HepG2 (cell line): Measurements from ENCODE around the gene HSF2BP. TPM values are rescaled to one million over a fixed set of nuclear protein-coding genes. Genes with fewer than 3 reads are reported as not detected.

Experiments used
- GZF1 ChIP-seq: sonication (generic); formaldehyde crosslinking; IDR thresholded peaks from 2 replicates; pipeline ENCODE4 v1.5.1; 2020; ENCODE audit warnings: mild to moderate bottlenecking, missing genetic modification reagents
- HOXA9 ChIP-seq: sonication (generic); formaldehyde crosslinking; IDR thresholded peaks from 2 replicates; pipeline ENCODE4 v1.8.1; 2022; ENCODE audit warnings: missing genetic modification reagents, mild to moderate bottlenecking, moderate library complexity, borderline replicate concordance
- PATZ1 ChIP-seq: sonication (generic); formaldehyde crosslinking; IDR thresholded peaks from 2 replicates; pipeline ENCODE4 v1.4.0; 2020; ENCODE audit warnings: missing genetic modification reagents
- RAD21 ChIP-seq: fragments of 450-650 bp; formaldehyde crosslinking; IDR thresholded peaks from 2 replicates; pipeline ENCODE4 v1.5.0; 2020; ENCODE audit warnings: mild to moderate bottlenecking
- SOX13 ChIP-seq, 3 experiments: fragments of 450-650 bp in 1 of 3; sonication (generic) in 1 of 3; formaldehyde crosslinking in 1 of 3; IDR thresholded peaks in 2 of 3; conservative IDR thresholded peaks in 1 of 3; 2 replicates each; pipeline versions ENCODE4 v1.5.0 to v1.6.1; 2016 to 2020; ENCODE audit warnings: antibody characterized with exemption in 1 of 3, mild to moderate bottlenecking in 1 of 3, missing compliant biosample characterization in 1 of 3, missing genetic modification reagents in 1 of 3, moderate library complexity in 1 of 3
- SRSF4 ChIP-seq: fragments of 200-400 bp; formaldehyde crosslinking; IDR thresholded peaks from one replicate; pipeline ENCODE4 v1.6.1; 2018; ENCODE audit warnings: mild to moderate bottlenecking, low read depth, low read length, moderate library complexity; ENCODE audit not compliant: poor library complexity, severe bottlenecking
- SRSF9 ChIP-seq: fragments of 200-400 bp; formaldehyde crosslinking; IDR thresholded peaks from 2 replicates; pipeline ENCODE4 v1.6.1; 2018; ENCODE audit warnings: borderline replicate concordance, mild to moderate bottlenecking, low read depth, low read length; ENCODE audit not compliant: insufficient read depth, poor library complexity, severe bottlenecking
- TOPORS ChIP-seq: sonication (generic); formaldehyde crosslinking; IDR thresholded peaks from 2 replicates; pipeline ENCODE4 v1.8.0; 2023; ENCODE audit warnings: mild to moderate bottlenecking, missing genetic modification reagents
- ZNF296 ChIP-seq: sonication (generic); formaldehyde crosslinking; conservative IDR thresholded peaks from 2 replicates; pipeline ENCODE4 v1.5.0; 2020; ENCODE audit warnings: mild to moderate bottlenecking, missing genetic modification reagents
- ZNF367 ChIP-seq: sonication (generic); formaldehyde crosslinking; IDR thresholded peaks from 2 replicates; pipeline ENCODE4 v1.4.0; 2020; ENCODE audit warnings: missing genetic modification reagents, borderline replicate concordance
- ZNF512B ChIP-seq: sonication (generic); formaldehyde crosslinking; IDR thresholded peaks from 2 replicates; pipeline ENCODE4 v1.5.1; 2020; ENCODE audit warnings: missing genetic modification reagents, mild to moderate bottlenecking, borderline replicate concordance
- ZNF564 ChIP-seq: sonication (generic); formaldehyde crosslinking; IDR thresholded peaks from 2 replicates; pipeline ENCODE4 v1.8.1; 2023; ENCODE audit warnings: mild to moderate bottlenecking, missing genetic modification reagents
- ZNF609 ChIP-seq: sonication (generic); formaldehyde crosslinking; IDR thresholded peaks from 2 replicates; pipeline ENCODE4 v1.4.0; 2020; ENCODE audit warnings: mild to moderate bottlenecking, missing genetic modification reagents, borderline replicate concordance
- ZNF691 ChIP-seq: sonication (generic); formaldehyde crosslinking; IDR thresholded peaks from 2 replicates; pipeline ENCODE4 v1.4.0; 2020; ENCODE audit warnings: missing genetic modification reagents, low read depth, mild to moderate bottlenecking, borderline replicate concordance
- ZNF788 ChIP-seq: sonication (generic); formaldehyde crosslinking; IDR thresholded peaks from 2 replicates; pipeline ENCODE4 v1.5.0; 2020; ENCODE audit warnings: mild to moderate bottlenecking, missing genetic modification reagents, borderline replicate concordance
- polyA plus RNA-seq, 8 experiments: library from polyadenylated mRNA; depleted of rRNA in 3 of 8; stranded (reverse) in 7 of 8; unstranded in 1 of 8; fragments of >200 nt; fragmentation: Illumina TruSeq in 4 of 8; extraction: Trizol in 4 of 8; gene quantifications; 2 replicates each; pipeline versions ENCODE4 v1.2.1 to v1.2.3, GENCODE V29; 2011 to 2016; ENCODE audit warnings: low read depth in 4 of 8, missing spikeins in 1 of 8, mixed read lengths in 1 of 8; ENCODE audit not compliant: insufficient read depth in 1 of 8
- total RNA-seq, 5 experiments: library from RNA; depleted of rRNA; stranded (reverse); fragments of >200 nt; fragmentation: Illumina TruSeq; extraction: Trizol; gene quantifications; 2 replicates each; pipeline ENCODE4 v1.2.3, GENCODE V29; 2016; ENCODE audit warnings: low read depth in 1 of 5

Gene HSF2BP
- total and polyA plus RNA-seq, 2 of the 13 experiments (the other 11 are each of a cell fraction or from before 2014, with no cell fraction given) = 0.67 to 2.2 TPM

GRCh38 chr21:43659136-43660000, at the start of gene HSF2BP, which contains the start of gene RRP1B (continued):
- TF ChIP-seq HOXA9 = no peak; the same call in 1 of the 2 replicates
- no peak; the same call in 1 of the 2 replicates for TF ChIP-seq PATZ1 (CRISPR knock-in tag)
- TF ChIP-seq ZNF564 = peak; percentile 92
- peak; percentile 71 for TF ChIP-seq RAD21 (CRISPR knock-in tag)
- no peak for TF ChIP-seq ZNF512B
- no peak for TF ChIP-seq SOX13 (IDR thresholded peaks at IDR 0.05)
- peak in 1 of 2 experiments; percentile 48; a peak in 2 of 4 replicates for TF ChIP-seq SOX13 (CRISPR knock-in tag; conservative IDR thresholded peaks at IDR 0.05 in 1 of 2, IDR thresholded peaks at IDR 0.05 in 1 of 2)
- TF ChIP-seq ZNF609 = no peak; the same call in 1 of the 2 replicates
- no peak; the same call in 1 of the 2 replicates for TF ChIP-seq ZNF296 (CRISPR knock-in tag)
- no peak for TF ChIP-seq SRSF4
- peak; percentile 95; the same call in 1 of the 2 replicates for TF ChIP-seq ZNF367 (CRISPR knock-in tag)
- 0 out of 2 replicates have a peak, but pooled peaks have one; percentile 32 for TF ChIP-seq GZF1 (CRISPR knock-in tag)
- TF ChIP-seq SRSF9 = no peak
- peak; percentile 71; the same call in 1 of the 2 replicates for TF ChIP-seq ZNF788 (CRISPR knock-in tag)
- peak; percentile 86 for TF ChIP-seq ZNF691 (CRISPR knock-in tag)
- peak; percentile 91 for TF ChIP-seq TOPORS
